HPDE6-E6E7 (cell line): ENCODE results near the gene EFNB1.

ENCODE experiments used
- DNase-seq: peaks from one replicate; pipeline ENCODE4 v3.0.0; 2011; ENCODE audit warnings: missing footprints; ENCODE audit errors: extremely low spot score

Gene EFNB1

DNA sequence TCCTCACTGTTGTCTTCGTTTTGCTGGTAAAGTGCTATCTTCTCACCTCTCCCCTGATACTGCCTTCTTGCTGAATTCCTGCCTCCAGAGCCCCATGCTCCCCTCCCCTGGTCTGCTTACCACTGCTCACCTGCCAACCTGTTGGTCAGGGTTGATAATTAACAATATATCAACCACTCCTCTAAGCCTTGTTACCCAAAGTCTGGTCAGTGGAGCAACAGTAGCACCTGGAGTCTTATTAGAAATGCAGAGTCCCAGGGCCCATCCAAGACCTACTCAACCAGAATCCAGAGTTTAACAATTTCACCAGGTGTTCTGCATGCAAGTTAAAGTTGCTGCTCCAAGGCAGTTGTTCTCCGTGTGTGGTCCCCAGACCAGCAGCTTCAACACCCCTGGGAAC lies 55.0 kb downstream of the EFNB1 start:
- DNase-seq: no peak

GRCh38 chrX:68889249-68889648 lies 60.4 kb downstream of the EFNB1 start:
- DNase-seq: no peak
